Measurements from ENCODE around the gene EHMT1. TPM values are rescaled to one million over a fixed set of nuclear protein-coding genes. Genes with fewer than 3 reads are reported as not detected.
A peak's percentile ranks its signal among the peaks of the same experiment; 100 is the strongest.
"Not testable (repeated sequence)": the region's sequence is repeated elsewhere in the genome, so short reads cannot be mapped to it uniquely, and the experiment has no call there.

EHMT1 gene
- total RNA-seq, 1 donor from 2014 or later: 45.3 TPM

GRCh38 chr9:137724818-137725240 lies 106.0 kb downstream of the EHMT1 start:
- H3K27me3 ChIP-seq (ENCODE audit: control insufficient read depth, insufficient read depth, low read length): no peaks in the 10 kb centered on the region
- FAIRE-seq (no peak), DNase-seq (ENCODE audit: low read depth) (no peak)
- no peak overlapping the region for H3K4me3 ChIP-seq (ENCODE audit: low read depth, low read length)
- peaks cover 15% of the 10 kb centered on the region for H3K36me3 ChIP-seq (ENCODE audit: control insufficient read depth, insufficient read depth, low read length)
- TF ChIP-seq CTCF (IDR thresholded peaks at IDR 0.05; ENCODE audit: insufficient read depth, low read length, severe bottlenecking): no peak

GRCh38 chr9:137725598-137725997 lies 106.8 kb downstream of the EHMT1 start:
- no peak for DNase-seq (ENCODE audit: low read depth)
- no peak for TF ChIP-seq CTCF (IDR thresholded peaks at IDR 0.05; ENCODE audit: insufficient read depth, low read length, severe bottlenecking)
- Histone ChIP-seq H3K36me3 (ENCODE audit: control insufficient read depth, insufficient read depth, low read length) (peaks cover 19% of the 10 kb centered on the region), H3K4me3 (ENCODE audit: low read depth, low read length) (no peak overlapping the region), H3K27me3 (ENCODE audit: control insufficient read depth, insufficient read depth, low read length) (no peaks in the 10 kb centered on the region)
- FAIRE-seq: no peak

DNA sequence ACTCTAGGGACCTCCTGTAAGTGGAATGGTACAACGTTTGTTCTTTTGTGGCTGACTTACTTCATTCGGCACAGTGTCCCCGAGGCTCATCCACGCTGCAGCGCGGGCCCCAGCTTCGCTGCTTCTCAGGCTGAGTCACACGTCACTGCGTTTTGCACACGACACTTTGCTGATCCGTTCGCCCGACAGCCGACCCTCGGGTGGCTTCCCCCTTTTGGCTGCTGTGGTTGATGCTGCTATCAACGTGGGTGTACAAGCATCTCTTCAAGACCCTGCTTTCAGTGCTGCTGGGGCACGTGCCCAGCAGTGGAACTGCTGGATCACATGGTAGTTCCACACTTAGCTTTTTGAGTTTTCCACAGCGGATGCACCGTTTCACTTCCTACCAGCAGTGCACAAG lies 107.5 kb downstream of the EHMT1 start:
- H3K36me3 ChIP-seq (ENCODE audit: control insufficient read depth, insufficient read depth, low read length): peaks cover 19% of the 10 kb centered on the region

DNA sequence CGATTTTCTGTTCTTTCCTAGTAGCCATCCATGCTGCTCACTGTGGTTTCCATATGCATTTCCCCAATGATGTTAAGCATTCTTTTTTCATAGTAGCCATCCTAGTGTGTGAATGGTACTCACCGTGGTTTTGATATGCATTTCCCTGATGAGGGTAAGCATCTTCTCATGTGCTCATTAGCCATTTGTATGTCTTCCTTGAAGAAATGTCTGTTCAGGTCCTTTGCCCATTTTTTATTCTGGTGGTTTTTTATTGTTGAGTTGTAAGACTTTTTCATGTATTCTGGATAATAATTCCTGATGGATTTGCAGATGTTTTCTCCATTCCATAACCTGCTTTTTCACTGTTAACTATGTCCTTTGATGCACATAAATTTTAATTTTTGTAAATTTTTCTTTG lies 108.0 kb downstream of the EHMT1 start:
- peaks cover 20% of the 10 kb centered on the region for H3K36me3 ChIP-seq (ENCODE audit: control insufficient read depth, insufficient read depth, low read length)

More for the DNA sequence above, 107.5 kb downstream of the EHMT1 start:
- DNase-seq (ENCODE audit: low read depth); H3K27me3 ChIP-seq (ENCODE audit: control insufficient read depth, insufficient read depth, low read length); H3K4me3 ChIP-seq (ENCODE audit: low read depth, low read length): not testable (repeated sequence)
- peak; percentile 91 for FAIRE-seq

GRCh38 chr9:137727716-137728115 lies 108.9 kb downstream of the EHMT1 start:
- H3K4me3 ChIP-seq (ENCODE audit: low read depth, low read length): no peak overlapping the region
- H3K27me3 ChIP-seq (ENCODE audit: control insufficient read depth, insufficient read depth, low read length): no peaks in the 10 kb centered on the region
- DNase-seq (ENCODE audit: low read depth) (no peak), FAIRE-seq (no peak)
- no peak for TF ChIP-seq CTCF (IDR thresholded peaks at IDR 0.05; ENCODE audit: insufficient read depth, low read length, severe bottlenecking)
- H3K36me3 ChIP-seq (ENCODE audit: control insufficient read depth, insufficient read depth, low read length): peaks cover 21% of the 10 kb centered on the region

More for the DNA sequence above, 108.0 kb downstream of the EHMT1 start:
- DNase-seq (ENCODE audit: low read depth): no peak
- H3K4me3 ChIP-seq (ENCODE audit: low read depth, low read length): no peak overlapping the region
- TF ChIP-seq CTCF (IDR thresholded peaks at IDR 0.05; ENCODE audit: insufficient read depth, low read length, severe bottlenecking): no peak
- no peak for FAIRE-seq
- H3K27me3 ChIP-seq (ENCODE audit: control insufficient read depth, insufficient read depth, low read length): no peaks in the 10 kb centered on the region

- TF ChIP-seq CTCF (IDR thresholded peaks at IDR 0.05; ENCODE audit: insufficient read depth, low read length, severe bottlenecking): no peak
- Histone ChIP-seq H3K4me3 (ENCODE audit: low read depth, low read length) (no peak overlapping the region), H3K27me3 (ENCODE audit: control insufficient read depth, insufficient read depth, low read length) (no peaks in the 10 kb centered on the region), H3K36me3 (ENCODE audit: control insufficient read depth, insufficient read depth, low read length) (peaks cover 24% of the 10 kb centered on the region)
- FAIRE-seq: peak; percentile 58
- no peak for DNase-seq (ENCODE audit: low read depth)
These were observed 109.9 kb downstream of the EHMT1 start for GRCh38 chr9:137728444-137729311.

Measured in bronchial epithelial cell (primary cell).